Measurements from ENCODE around the gene CCN6.

CCN6 gene

DNA sequence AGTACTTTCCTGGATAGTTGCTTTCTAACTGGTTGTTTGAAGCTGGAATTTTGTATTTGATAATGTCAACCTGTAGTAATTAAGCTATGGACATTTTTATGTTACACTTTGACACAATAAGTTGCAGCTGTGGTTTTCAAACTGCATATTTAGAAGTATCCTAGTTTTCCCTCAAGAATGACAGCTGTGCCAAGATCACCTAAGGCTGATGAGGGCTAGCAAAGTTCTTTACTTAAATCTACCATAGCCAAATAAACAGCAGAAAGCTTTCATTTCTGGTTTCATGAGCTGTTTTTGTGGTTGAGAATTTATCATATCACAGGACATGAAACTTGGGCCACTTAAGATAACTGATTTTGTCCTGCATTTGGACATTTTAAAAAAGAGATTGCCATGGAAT is 64.1 kb downstream of the CCN6 start:
- DNase-seq: no peak
